Measurements from ENCODE around the gene CLDN17.
A peak's percentile ranks its signal among the peaks of the same experiment; 100 is the strongest.

The CLDN17 gene

GRCh38 chr21:30166705-30167104 lies at the start of gene CLDN17:
Gene CLDN17, minus strand, starts transcription at chr21:30166805. Its CDS starts 188 bp downstream, at chr21:30166617.
- no peak for DNase-seq (ENCODE audit: low spot score)

- no peak for DNase-seq (ENCODE audit: low spot score)
Observed at GRCh38 chr21:30216041-30216723, 49.6 kb upstream of the CLDN17 start, which contains the start of gene CLDN8. Gene CLDN8, minus strand, starts transcription at chr21:30216097. Its CDS starts 172 bp downstream, at chr21:30215925.

GRCh38 chr21:30211071-30211470 lies 44.5 kb upstream of the CLDN17 start:
- DNase-seq (ENCODE audit: low spot score), result no peak

- no peak for DNase-seq (ENCODE audit: low spot score)
Observed at GRCh38 chr21:30209601-30210000, 43.0 kb upstream of the CLDN17 start.

GRCh38 chr21:30207252-30207579 lies 40.6 kb upstream of the CLDN17 start:
- DNase-seq (ENCODE audit: low spot score), result no peak

GRCh38 chr21:30206551-30207251 lies 40.1 kb upstream of the CLDN17 start:
- no peak for DNase-seq (ENCODE audit: low spot score)

GRCh38 chr21:30200000-30200399 lies 33.4 kb upstream of the CLDN17 start:
- DNase-seq (ENCODE audit: low spot score), result no peak

- peak; percentile 42 for DNase-seq (ENCODE audit: low spot score)
Observed at GRCh38 chr21:30194701-30195299, 28.2 kb upstream of the CLDN17 start.

GRCh38 chr21:30193201-30193600 lies 26.6 kb upstream of the CLDN17 start:
- DNase-seq (ENCODE audit: low spot score), result no peak

GRCh38 chr21:30190554-30190953 lies 23.9 kb upstream of the CLDN17 start:
- DNase-seq (ENCODE audit: low spot score), result no peak

- no peak for DNase-seq (ENCODE audit: low spot score)
Observed at GRCh38 chr21:30189773-30190172, 23.2 kb upstream of the CLDN17 start.

- no peak for DNase-seq (ENCODE audit: low spot score)
Observed at GRCh38 chr21:30186242-30186641, 19.6 kb upstream of the CLDN17 start.

- DNase-seq (ENCODE audit: low spot score), result no peak
Observed at GRCh38 chr21:30168086-30168485, 1.5 kb upstream of the CLDN17 start.

- DNase-seq (ENCODE audit: low spot score), result no peak
Observed at GRCh38 chr21:30166171-30166570, 434 bp downstream of the CLDN17 start.

GRCh38 chr21:30164796-30165195 lies 1.8 kb downstream of the CLDN17 start:
- no peak for DNase-seq (ENCODE audit: low spot score)

- DNase-seq (ENCODE audit: low spot score), result no peak
Observed at GRCh38 chr21:30153697-30154340, 12.8 kb downstream of the CLDN17 start.

GRCh38 chr21:30152792-30153191 lies 13.8 kb downstream of the CLDN17 start:
- DNase-seq (ENCODE audit: low spot score), result no peak

- no peak for DNase-seq (ENCODE audit: low spot score)
Observed at GRCh38 chr21:30148906-30149305, 17.7 kb downstream of the CLDN17 start.

GRCh38 chr21:30146558-30147282 lies 19.9 kb downstream of the CLDN17 start:
- no peak for DNase-seq (ENCODE audit: low spot score)

GRCh38 chr21:30138483-30138882 lies 28.1 kb downstream of the CLDN17 start:
- DNase-seq (ENCODE audit: low spot score), result no peak

- DNase-seq (ENCODE audit: low spot score), result no peak
Observed at GRCh38 chr21:30129246-30129645, 37.4 kb downstream of the CLDN17 start.

- DNase-seq (ENCODE audit: low spot score), result no peak
Observed at GRCh38 chr21:30126576-30126975, 40.0 kb downstream of the CLDN17 start.

Data from D341Med (cell line).